Gastrocnemius medialis (tissue), 4 donors: Measurements from ENCODE around the gene DGKZ. TPM values are rescaled to one million over a fixed set of nuclear protein-coding genes. Genes with fewer than 3 reads are reported as not detected.

Source experiments
- ATAC-seq, 2 donors: fragments of 150-250 bp; one replicate each; pipeline ENCODE4 v1.9.1; 2016
- DNase-seq, 2 donors: peaks; one replicate each; pipeline ENCODE4 v3.0.0-alpha.2; 2019
- H3K27ac ChIP-seq, 4 donors: fragments of 200-600 bp; sonication (generic); 1 replicate in 1 of 4; 2 replicates in 3 of 4; pipeline ENCODE4 v1.5.1; 2016 to 2018; ENCODE audit warnings: mild to moderate bottlenecking in 2 of 4, moderate library complexity in 1 of 4
- H3K27me3 ChIP-seq, 3 donors: fragments of 200-600 bp; sonication (generic) in 2 of 3; 1 replicate in 1 of 3; 2 replicates in 2 of 3; pipeline versions ENCODE4 v1.5.1 to v1.6.0; 2016 to 2019; ENCODE audit warnings: mild to moderate bottlenecking in 1 of 3, moderate library complexity in 1 of 3
- H3K36me3 ChIP-seq, 2 donors: fragments of 200-600 bp; sonication (generic) in 1 of 2; one replicate each; pipeline ENCODE4 v1.5.1; 2017 to 2018
- H3K4me1 ChIP-seq, 2 donors: fragments of 200-600 bp; sonication (generic) in 1 of 2; one replicate each; pipeline ENCODE4 v1.5.1; 2016 to 2017; ENCODE audit warnings: mild to moderate bottlenecking in 2 of 2
- H3K4me3 ChIP-seq, 4 donors: fragments of 200-600 bp; sonication (generic) in 3 of 4; 1 replicate in 1 of 4; 2 replicates in 3 of 4; pipeline ENCODE4 v1.5.1; 2016 to 2019; ENCODE audit warnings: mild to moderate bottlenecking in 2 of 4
- H3K9me3 ChIP-seq, 3 donors: fragments of 200-600 bp; sonication (generic) in 2 of 3; 1 replicate in 1 of 3; 2 replicates in 2 of 3; pipeline ENCODE4 v1.5.1; 2016 to 2019
- CTCF ChIP-seq, 5 experiments: fragments of 450-650 bp in 3 of 5; fragments of 200-600 bp in 2 of 5; sonication (generic) in 2 of 5; IDR thresholded peaks in 4 of 5; conservative IDR thresholded peaks in 1 of 5; 1 replicate in 4 of 5; 2 replicates in 1 of 5; pipeline ENCODE4 v1.5.1; 2016 to 2019; ENCODE audit warnings: antibody characterized with exemption in 5 of 5, mild to moderate bottlenecking in 3 of 5, moderate library complexity in 3 of 5
- POLR2A ChIP-seq, 2 donors: fragments of 450-650 bp; IDR thresholded peaks; one replicate each; pipeline ENCODE4 v1.6.1; 2017; ENCODE audit warnings: antibody characterized with exemption in 2 of 2, mild to moderate bottlenecking in 2 of 2, moderate library complexity in 2 of 2
- in situ Hi-C, 4 donors: fragments of 200-750 bp; cut with MboI; loops; one replicate each; pipeline versions ENCODE4 v1.15.0 to v1.8.0; 2017; ENCODE audit warnings: low sequenced_read_pairs in 4 of 4
- intact Hi-C: fragments of 100-400 bp; cut with DNase I; formaldehyde crosslinking; loops from one replicate; pipeline ENCODE4 v1.15.1; 2023; ENCODE audit warnings: low total_unique reads
- microRNA-seq, 2 donors: library from miRNA; unstranded; fragments of <30 nt; microRNA quantifications; one replicate each; pipeline ENCODE4, GENCODE V29; 2016; ENCODE audit warnings: borderline replicate concordance in 2 of 2
- total RNA-seq, 4 donors: library from RNA; depleted of rRNA; stranded (reverse); fragments of >200 nt; gene quantifications; one replicate each; pipeline versions ENCODE4 v1.1.0 to v1.2.3, GENCODE V29; 2016

The DGKZ gene
- total RNA-seq, 4 donors from 2014 or later: 127 to 155 (median 131) TPM

DNA sequence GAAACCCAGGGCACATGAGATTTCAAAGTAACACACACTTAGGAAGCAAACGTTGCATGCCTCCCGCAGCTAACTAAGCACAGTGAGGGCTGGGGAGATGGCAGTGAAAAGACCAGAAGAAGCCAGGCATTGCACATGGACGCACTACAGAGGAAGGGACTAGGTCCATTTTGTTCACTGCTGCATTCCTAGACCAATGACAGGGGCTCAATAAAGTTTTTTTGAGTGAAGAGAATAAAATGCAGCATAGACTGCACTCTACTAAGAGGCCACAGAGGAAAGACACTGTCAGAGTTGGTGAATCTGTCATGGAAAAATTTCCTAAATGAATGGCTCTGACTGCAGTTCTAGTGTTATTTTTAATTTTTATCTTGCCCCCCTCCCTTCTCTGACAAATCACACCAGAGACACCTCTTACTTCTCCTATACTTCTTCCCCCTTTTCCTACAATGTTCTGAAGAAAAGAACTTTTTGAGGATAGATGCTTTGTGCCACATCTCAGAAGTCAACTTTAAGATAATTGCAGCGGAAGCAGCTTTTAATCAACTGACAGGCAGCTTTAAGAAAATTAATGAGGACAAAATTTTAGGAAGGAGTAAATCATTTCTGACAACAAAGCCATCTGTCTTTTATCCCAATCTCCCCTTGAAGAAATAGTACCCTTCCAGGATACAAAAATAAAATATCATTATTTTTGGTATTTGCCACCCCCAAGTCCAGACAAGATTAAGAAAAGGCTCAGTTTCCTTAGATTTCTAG, 79.1 kb downstream of the DGKZ start:
- no peak for DNase-seq
- no peak overlapping the region for H3K27ac ChIP-seq
- no peak overlapping the region for H3K4me3 ChIP-seq
- H3K36me3 ChIP-seq: peaks cover 0 to 10% of the 10 kb centered on the region in 2 donors
- intact Hi-C loops (no loop called here), in situ Hi-C loops (no loop called here)
- H3K4me1 ChIP-seq: no peaks in the 10 kb centered on the region
- no peaks in the 10 kb centered on the region for H3K9me3 ChIP-seq
- no peak for ATAC-seq
- no peaks in the 10 kb centered on the region for H3K27me3 ChIP-seq
- TF ChIP-seq POLR2A (IDR thresholded peaks at IDR 0.05) (no peak), CTCF (IDR thresholded peaks at IDR 0.05 in 4 of 5, conservative IDR thresholded peaks at IDR 0.05 in 1 of 5) (no peak)

- Histone ChIP-seq H3K27ac (no peak overlapping the region), H3K27me3 (no peaks in the 10 kb centered on the region), H3K9me3 (no peaks in the 10 kb centered on the region), H3K4me3 (no peak overlapping the region), H3K4me1 (no peaks in the 10 kb centered on the region), H3K36me3 (peaks cover 0 to 4% of the 10 kb centered on the region in 2 donors)
- intact Hi-C loops: no loop called here
- in situ Hi-C loops: no loop called here
- TF ChIP-seq POLR2A (IDR thresholded peaks at IDR 0.05) (no peak), CTCF (IDR thresholded peaks at IDR 0.05 in 4 of 5, conservative IDR thresholded peaks at IDR 0.05 in 1 of 5) (no peak)
- no peak for ATAC-seq
- DNase-seq: no peak
Measured at GRCh38 chr11:46427364-46427763, 80.1 kb downstream of the DGKZ start.

GRCh38 chr11:46429717-46430116, 82.5 kb downstream of the DGKZ start:
- Histone ChIP-seq H3K9me3 (no peaks in the 10 kb centered on the region), H3K4me3 (no peak overlapping the region), H3K27ac (no peak overlapping the region), H3K36me3 (peaks cover 0 to 22% of the 10 kb centered on the region in 2 donors), H3K4me1 (no peaks in the 10 kb centered on the region), H3K27me3 (no peaks in the 10 kb centered on the region)
- TF ChIP-seq CTCF (IDR thresholded peaks at IDR 0.05 in 4 of 5, conservative IDR thresholded peaks at IDR 0.05 in 1 of 5) (no peak), POLR2A (IDR thresholded peaks at IDR 0.05) (no peak)
- no peak for DNase-seq
- no peak for ATAC-seq
- in situ Hi-C loops: no loop called here
- intact Hi-C loops: no loop called here

Small RNA genes lying within 50 kb of the gene (microRNA-seq; reads per million reads assigned to microRNA genes)
- 0 to 2.6 reads per million in 2 donors for gene MIR4688

Other genes starting within 250 kb of the DGKZ start
- 10 to 100 TPM in 3 of 4 donors, 1 to 10 TPM in 1; 9.8 to 20.2 (median 15.4) TPM for gene PHF21A, start 226.0 kb upstream of the DGKZ start, total RNA-seq
- under 1 TPM; 0.27 to 0.69 (median 0.57) TPM for gene CREB3L1, start 69.8 kb upstream of the DGKZ start, total RNA-seq
- 1 to 10 TPM in 2 of 4 donors, not detected in 2; 1.6 to 1.9 TPM for gene MDK, start 34.2 kb downstream of the DGKZ start, total RNA-seq
- not detected for gene CHRM4, start 44.3 kb downstream of the DGKZ start, total RNA-seq
- gene AMBRA1, start 246.6 kb downstream of the DGKZ start, total RNA-seq: 10 to 100 TPM; 17.3 to 24.3 (median 20.7) TPM